Activated CD8-positive, alpha-beta memory T cell treated with anti-CD3 and anti-CD28 coated beads for 24 hours (primary cell): ENCODE data around the gene ZNF333.

Experiments
- DNase-seq: peaks from one replicate; pipeline ENCODE4 v3.0.0-alpha.2; 2020

The ZNF333 gene

DNA sequence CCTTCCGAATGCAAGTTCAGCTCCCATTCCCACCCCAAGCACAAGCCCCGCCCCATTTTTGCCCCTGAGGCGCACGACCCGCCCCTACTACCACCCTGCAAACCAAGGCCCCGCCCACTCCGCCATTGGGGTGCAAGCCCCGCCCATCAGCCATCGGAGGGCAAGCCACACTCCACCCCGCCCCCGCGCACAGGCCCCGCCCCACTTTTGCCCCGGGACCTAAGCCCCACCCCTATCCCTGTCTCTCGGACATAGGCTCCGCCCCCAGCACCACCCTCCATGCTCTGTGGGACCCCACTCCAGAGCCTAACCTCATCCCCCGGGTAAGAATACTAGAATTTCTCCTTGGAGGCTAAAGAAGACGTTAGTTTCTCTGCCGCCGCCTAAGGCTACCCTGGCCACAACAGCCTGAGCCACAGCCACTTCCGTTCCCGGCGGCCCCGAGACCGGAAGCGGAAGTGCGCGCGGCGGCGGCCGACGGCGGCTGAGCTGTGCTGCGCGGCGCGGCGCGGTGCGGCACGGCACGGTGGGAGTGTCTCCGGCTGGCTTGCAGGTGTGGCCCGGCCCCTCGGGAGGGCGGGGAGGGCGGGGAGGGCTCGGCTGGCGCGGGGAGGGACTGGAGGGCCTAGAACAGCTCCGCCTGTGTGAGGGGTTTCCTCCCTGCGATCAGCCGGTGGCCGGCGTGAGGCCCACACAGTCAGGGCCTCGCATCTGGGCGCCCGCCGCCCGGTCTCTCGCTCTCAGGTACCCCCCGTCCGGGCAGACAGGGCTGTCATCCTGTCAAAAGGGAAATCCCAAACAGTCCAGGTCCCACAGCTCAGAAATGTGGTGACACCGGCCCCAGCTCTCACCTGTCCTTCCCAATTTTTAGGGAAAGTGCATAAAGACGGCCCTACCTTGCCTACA is at the start of gene ZNF333:
TSS of gene ZNF333 (plus strand) at position 451 of the 906 bp plus-strand sequence. CDS start 3,444 bp downstream, outside the sequence.
- peak; percentile 100 for DNase-seq

DNA sequence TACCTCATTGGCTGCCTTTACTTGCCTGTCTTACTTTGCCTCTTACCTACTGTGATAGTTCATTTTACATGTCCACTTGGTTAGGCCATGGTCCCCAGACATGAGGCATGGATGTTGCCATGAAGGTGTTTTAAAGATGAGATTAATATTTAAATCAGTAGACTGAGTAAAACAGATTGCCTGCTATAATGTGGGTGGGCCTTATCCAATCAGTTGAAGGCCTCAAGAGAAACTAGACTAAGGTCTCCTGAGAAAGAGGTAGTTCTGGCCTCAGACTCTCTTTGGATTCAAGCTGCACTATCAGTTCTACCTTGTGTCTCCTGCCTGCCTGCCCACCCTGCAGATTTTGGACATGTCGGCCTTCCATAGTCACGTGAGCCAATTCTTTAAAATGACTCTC is 41.3 kb upstream of the ZNF333 start:
- DNase-seq = no peak

DNA sequence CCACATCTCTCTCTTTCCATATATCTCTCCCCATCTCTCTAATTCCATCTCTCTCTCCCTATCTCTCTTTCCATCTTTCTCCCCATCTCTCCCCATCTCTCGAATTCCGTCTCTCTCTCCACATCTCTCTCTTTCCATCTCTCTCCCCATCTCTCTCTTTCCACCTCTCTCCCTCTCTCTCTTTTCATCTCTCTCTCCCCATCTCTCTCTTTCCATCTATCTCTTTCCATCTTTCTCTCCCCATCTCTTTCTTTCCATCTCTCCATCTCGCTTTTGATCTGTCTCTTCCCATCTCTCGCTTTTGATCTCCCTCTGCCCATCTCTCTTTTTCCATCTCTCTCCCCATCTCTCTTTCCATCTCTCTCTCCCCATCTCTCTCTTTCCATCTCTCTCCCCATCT is 40.8 kb upstream of the ZNF333 start:
- no peak for DNase-seq

DNA sequence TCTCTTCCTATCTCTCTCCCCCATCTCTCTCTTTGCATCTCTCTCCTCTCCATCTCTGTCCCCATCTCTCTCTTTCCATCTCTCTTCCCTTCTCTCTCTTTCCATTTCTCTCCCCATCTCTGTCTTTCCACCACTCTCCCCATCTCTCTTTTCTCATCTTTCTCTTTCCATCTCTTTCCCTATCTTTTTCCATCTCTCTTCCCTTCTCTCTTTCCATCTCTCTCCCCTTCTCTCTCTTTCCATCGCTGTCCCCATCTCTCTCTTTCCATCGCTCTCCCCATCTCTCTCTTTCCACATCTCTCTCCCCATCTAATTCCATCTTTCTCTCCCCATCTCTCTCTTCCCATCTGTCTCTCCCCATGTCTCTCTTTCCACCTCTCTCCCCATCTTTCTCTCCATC is 39.7 kb upstream of the ZNF333 start:
- no peak for DNase-seq

DNA sequence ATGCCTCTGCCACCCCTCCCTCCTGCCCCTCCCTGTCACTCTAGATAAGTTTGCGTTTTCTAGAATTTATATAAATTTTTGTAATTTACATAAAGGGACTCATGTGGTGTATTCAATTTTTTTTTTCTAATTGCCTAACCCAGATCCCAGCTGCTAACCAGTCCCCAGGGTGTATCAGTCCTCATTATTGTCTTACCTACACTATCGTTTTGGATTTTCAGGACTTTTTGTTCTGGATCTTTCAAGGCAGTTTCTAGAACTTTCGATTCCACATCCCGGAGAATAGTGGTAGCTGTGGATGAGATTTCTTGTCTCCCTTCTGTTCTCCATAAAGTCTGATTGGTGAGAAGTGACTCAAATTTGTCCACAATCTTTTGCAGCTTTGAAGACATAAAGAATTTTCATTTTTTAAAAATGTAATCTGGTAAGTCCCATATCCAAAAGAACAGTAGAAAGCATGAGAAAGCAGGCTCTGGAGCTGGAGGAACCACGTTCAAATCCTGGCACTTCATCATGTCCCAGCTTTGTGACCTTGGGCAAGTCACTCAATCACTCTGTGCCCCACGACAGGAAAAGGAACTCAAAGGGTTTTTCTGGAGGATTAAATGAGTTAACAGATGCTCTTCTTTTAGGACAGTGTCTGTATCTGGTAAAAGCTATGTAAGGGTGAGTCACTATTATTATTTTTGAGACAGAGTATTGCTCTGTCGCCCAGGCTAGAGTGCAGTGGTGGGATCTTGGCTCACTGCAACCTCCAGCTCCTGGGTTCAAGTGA is 34.9 kb upstream of the ZNF333 start:
- DNase-seq = no peak

DNA sequence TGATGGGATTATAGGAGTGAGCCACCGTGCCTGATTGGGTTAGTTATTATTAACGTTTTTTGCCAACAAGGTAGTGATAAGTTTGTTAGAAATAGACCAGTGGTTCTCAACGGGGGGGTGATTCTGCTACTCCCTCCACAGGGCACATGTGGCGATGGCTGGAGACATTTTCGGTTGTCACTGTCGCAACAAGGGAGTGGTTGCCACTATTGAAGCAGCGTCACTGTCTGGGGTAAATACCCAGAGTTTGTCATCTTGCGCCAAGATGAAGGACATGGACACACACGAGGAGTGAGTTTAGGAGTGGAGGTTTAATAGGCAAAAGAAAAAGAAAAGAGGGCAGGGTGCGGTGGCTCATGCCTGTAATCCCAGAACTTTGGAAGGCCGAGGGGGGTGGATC is 34.1 kb upstream of the ZNF333 start:
- DNase-seq = no peak

DNA sequence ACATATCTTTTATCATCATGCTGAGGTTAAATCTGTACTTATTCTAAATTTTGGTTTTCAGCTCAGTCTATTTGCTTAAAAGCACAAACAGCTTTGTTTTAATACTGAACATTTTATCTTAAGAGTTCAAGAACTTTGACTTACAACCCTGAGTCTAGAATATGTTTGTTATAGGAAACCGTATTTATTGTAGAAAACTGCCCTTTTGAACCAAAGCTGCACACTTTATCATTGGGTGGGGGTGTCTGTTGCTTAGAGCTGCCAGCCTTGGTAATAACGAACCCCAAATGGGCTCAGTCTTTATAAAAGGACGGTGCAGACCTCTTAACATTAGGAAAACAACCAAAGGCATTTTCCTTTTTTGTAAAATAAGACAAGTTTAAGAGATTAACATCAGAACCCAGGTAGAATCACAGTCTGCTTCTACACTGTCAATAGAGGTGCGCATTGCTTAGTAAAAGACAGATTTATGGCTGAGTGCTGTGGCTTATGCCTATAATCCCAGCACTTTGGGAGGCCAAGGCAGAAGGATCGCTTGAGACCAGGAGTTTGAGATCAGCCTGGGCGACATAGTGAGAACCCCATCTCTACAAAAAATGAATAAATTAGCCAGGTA is 29.9 kb upstream of the ZNF333 start:
- DNase-seq = no peak

DNA sequence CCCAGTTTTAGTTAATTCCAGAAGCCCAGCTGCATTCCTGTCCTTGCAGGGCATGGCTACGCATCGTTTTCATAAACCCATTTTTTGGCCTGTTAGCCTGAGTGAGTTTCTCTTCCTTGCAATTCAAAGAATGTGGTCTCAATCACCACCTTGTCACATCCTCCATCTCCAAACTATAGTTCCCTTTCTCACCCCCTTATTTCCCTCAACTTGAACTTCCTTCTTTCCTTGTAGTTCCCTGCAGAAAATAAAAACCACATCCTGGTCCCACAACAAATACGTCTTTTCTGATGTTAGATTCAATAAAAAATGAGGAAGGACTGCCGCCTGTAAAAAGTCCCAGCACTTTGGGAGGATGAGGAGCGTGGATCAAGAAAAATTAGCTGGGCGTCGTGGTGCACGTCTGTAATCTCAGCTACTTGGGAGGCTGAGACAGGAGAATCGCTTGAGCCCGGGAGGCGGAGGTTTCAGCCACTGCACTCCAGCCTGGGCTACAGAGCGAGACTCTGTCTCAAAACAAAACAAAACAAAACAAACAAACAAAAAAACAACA is 28.4 kb upstream of the ZNF333 start:
- DNase-seq = no peak

DNA sequence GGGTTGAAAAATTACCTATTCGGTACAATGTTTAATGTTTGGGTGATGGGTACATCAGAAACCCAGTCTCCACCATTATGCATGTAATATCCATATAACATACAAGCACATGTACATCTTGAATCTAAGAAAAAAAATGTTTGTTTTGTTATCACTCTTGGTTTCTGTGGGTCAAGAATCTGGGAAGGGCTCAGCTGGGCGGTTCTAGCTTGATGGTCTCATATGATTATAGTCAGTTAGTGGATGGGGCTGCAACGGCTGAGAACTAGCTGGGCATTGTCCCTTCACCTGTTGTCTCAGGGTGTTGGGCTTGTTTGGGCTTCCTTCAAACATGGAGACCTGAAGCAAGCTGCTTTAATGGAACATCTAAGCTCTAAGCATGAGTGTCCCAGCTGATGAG is 19.9 kb upstream of the ZNF333 start:
- no peak for DNase-seq

DNA sequence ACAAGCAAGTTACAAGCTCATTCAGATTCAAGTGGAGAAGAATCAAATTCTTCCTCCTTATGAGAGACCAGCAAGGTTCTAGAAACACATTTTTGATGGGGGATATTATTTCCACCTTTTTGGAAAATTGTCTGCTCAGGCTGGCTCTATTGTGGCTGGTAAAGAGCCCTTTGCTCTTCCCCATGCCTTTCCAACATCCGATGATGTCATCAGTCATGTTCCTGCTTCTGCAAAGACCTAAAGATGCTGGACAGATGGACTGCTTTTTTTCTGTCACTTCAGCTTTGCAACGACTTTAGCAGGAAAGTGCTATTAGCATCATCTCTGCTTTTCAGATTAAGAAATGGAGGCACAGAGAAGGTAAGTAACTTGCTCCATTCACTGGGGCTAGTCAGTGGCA is 19.4 kb upstream of the ZNF333 start:
- no peak for DNase-seq

DNA sequence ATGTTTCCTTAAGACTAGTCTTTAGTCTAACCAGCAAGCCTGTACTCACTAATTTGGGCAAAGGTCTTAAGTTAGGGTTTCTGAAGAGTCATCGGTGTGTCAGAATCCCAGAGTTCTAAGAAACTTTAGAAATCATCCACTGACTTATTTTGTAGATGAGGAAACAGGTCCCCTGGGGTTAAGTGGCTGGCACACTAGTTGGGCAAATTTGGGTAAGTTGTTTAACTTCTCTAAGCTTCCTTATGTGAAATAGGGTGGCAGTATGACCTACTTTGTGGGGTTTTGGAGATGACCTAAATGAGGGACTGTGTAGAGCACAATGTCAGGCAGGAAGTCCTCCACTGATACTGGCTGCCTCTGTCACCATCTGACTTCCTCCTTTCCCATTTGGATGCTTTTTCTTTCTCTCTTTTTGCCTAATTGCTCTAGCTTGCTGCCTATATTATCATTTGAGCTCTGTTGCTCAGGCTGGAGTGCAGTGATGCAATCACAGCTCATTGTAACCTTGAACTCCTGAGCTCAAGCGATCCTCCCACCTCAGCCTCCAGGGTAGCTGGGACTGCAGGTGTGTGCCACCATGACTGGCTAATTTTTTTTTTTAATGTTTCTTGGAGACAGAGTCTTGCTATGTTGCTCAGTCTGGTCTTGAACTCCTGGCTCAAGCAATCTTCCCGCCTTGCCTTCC is 17.5 kb upstream of the ZNF333 start:
- DNase-seq = no peak

DNA sequence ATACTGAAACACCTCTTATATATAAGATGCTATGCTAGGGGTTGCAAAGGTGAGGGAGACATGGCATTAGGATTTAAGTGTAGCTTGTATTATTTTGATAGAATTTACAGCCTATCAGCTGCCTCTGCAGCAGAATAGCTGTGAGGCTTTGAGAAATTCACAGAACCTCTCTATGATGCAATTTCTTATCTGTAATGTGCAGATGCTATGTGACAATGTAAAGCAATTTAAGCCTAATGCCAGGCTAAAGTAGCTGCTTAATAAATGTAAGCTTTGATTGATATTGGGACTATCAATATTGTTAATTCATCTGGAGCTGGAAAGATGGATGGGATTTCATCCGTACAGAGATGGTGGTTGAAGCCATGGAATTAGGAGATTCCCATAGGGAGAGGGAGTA is 16.8 kb upstream of the ZNF333 start:
- no peak for DNase-seq

DNA sequence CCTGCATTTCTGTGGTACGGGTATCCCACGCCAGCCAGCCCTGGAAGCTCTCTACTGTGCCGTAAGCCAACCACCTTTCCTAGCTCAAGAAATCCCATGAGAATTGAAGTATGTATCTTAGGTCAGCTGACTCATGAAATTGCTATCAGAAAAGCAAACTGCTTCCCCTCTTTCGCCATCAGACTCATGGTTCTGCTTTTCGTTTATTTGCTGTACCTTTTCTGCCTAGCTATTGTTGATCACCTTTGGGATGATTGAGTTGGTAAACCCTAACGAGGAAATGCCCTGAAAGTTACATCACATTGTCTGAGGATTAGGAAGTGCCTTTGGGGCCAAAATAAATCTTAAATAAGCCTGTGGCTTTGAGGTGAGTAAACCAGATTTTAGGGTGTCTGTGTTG is 15.1 kb upstream of the ZNF333 start, which contains the start of gene ADGRE3:
TSS of gene ADGRE3 (minus strand) at position 81 of the 400 bp plus-strand sequence. CDS start at position 7, 74 bp downstream.
- DNase-seq = no peak

DNA sequence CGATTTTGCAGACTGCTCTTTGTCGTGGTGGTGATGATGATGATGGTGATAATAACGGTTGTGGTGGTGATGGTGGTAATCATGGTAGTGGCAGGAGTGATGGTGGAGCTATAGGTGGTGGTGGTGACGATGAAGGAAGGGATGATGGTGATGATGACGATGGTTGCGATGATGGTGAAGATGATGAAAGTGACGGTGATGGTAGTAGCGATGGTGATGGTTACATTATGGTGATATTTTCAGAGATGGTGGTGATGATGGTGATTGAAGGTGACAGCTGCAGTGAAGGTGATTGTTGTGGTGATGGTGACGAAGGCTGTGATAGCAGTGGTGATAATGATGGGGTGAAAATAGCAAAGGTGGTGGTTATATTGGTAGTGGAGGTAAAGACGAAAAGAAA is 13.1 kb upstream of the ZNF333 start:
- DNase-seq = no peak

DNA sequence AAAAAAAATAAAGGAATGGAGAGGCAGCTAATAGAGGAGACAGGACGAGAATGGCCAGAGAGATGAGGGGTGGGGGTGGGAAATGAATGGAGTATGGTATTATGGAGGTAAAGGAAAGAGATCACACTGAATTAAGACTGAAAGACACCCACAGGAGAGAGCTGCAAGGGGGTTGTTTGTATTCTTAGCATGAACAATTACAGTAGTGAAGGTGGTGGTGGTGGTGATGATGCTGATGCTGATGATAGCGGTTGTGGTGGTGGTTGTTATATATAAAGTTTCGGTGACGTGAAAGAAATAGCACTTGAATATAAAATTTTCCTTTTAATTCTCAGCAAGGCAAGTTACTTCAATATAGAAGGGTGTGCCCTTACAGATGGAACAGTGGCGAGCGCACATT is 12.4 kb upstream of the ZNF333 start:
- DNase-seq = no peak

DNA sequence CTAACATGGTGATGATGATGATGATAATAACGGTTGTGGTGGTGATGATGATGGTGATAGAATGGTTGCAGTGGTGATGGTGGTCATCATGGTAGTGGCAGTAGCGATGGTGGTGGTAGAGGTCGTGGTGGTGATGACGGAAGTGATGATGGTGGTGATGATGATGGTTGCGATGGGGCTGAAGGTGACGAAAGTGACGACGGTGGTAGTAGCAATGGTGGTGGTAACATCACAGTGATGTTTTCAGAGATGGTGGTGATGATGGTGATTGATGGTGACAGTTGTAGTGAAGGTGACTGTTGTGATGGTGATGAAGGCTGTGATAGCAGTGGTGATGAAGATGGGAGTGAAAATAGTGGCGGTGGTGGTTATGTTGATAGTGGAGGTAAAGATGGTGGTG is 11.6 kb upstream of the ZNF333 start:
- no peak for DNase-seq

DNA sequence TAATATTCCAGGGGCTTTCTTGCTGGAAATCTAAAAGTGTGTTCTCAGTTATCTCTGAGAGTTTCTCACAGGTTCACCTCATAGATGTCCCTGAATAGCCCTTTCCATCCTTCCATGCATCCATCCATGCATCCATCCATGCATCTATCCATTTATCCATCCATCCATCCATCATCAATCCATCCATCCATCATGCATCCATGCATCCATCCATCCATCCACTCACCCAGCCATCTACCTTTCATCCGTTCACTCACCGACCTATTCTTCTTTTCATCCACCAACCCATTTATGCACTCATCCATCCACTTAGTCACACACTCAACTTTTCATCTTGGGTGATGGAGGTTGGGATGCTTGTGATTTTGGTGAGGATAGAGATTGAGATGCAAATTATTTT is 7.8 kb upstream of the ZNF333 start:
- DNase-seq = no peak

DNA sequence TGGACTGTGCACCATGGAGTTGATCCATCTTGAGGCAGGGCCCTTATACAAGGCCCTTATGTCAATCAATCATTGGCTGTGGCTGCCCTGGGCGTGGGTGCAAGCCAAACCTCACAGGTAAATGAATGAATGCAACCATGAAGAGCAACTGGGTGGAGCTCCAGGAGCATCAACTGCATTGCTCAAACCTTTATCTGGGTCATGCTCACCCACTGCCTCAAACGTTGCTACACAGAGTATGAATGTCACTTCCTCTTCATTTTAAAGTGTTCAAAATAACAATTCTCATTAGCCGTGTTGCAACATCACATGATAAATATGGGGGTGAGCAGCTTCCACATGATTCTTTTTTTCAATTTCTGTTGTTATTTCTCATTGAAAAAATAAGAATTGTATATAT is 6.4 kb upstream of the ZNF333 start:
- no peak for DNase-seq

DNA sequence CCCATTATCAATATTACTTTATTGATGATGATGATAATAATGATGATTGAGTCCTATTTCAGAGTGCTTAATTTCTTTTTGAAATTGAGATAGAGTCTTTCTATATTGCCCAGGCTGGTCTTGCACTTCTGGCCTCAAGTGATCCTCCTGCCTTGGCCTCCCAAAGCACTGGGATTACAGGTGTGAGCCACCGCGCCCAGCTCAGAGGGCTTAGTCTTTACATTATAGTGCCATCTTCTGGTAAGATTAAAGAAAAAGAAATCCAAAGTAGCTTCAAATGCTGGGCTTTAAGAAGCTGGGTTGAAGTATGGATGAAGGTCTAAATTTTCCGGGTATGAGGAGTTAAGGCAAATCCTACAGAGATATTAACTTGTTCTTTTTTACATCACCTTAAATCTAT is 3.4 kb upstream of the ZNF333 start:
- DNase-seq = no peak

DNA sequence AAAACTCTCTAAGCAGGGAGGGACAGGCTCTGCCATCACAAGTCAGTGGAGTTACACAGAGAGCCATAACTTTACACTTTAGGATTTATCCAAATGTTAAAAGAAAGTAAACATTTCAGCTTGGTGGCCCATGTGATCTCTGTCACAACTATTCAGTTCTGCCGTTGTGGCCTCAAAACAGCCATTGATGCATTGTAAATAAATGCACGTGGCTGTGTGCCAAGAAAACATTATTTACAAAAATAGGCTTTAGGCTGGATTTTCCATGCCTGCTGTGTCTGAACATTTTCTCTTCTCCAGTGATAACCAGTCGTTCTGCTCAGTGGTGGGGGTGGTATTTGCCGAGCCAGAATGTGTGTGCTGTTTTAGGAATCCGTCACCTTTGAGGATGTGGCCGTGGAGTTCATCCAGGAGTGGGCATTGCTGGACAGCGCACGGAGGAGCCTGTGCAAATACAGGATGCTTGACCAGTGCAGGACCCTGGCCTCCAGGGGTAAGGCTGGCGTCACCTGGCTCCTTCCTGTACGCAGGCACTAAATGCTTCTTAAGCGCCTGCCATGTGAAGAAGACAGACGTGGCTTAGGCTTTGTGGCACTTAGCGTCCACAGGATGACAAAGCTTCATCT is 4.9 kb downstream of the ZNF333 start:
- no peak for DNase-seq

DNA sequence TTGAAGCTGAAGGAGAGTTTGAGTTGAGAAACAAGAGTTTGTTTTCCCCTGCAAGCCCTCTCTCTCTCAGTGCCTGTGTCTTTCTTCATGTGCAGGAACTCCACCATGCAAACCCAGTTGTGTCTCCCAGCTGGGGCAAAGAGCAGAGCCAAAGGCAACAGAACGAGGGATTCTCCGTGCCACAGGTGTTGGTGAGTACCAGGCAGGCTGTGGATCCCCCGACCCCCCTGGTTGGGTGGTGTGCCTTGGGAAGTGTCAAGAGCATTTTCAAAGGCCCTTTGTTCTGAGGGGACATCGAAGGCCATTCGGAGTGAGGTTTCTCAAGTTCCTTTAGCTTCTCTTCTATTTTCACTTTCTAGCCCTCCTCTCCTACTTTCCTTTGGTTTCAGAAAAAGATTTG is 5.6 kb downstream of the ZNF333 start:
- DNase-seq = no peak

DNA sequence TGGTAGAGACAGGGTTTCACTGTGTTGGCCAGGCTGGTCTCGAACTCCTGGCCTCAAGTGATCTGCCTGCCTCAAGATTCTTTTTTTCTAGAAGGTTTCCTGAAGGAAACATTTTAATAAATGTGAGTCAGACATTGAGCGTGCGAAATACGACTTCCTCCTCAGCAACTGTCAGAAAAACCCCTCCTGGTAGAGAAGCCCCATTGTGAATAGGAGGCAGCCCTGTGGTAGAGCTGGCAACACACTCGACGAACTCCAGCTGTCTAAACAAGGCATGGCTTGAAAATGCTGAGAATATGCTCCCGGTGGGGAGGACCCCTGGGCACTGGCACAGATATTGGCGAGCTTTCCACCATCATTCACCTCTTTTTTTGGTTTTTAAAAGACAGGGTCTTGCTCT is 9.8 kb downstream of the ZNF333 start:
- no peak for DNase-seq
